Panc1 (cell line): ENCODE measurements around the gene CDC45. TPM values are rescaled to one million over a fixed set of nuclear protein-coding genes. Genes with fewer than 3 reads are reported as not detected.

ENCODE experiments used
- ATAC-seq: fragments of 200-7000 bp; cut with Tn5 transposase; 2 replicates; pipeline ENCODE4 v1.9.1; 2020; ENCODE audit warnings: mild to moderate bottlenecking, moderate library complexity
- BruUV-seq: library from RNA; stranded (reverse); fragments of 400-500 nt; replicated peaks from 2 replicates; lab custom pipeline; 2021; lab: Mats Ljungman, UMichigan
- CTCF ChIA-PET: fragments of 300-600 bp; sonication (Branson Sonifier 250); formaldehyde crosslinking; loops from one replicate; lab custom pipeline; 2022; ENCODE audit warnings: antibody characterized with exemption; lab: Charles Lee
- POLR2A ChIA-PET: fragments of 300-600 bp; sonication (Branson Sonifier 250); formaldehyde crosslinking; loops from one replicate; lab custom pipeline; 2022; ENCODE audit warnings: antibody characterized with exemption; lab: Charles Lee
- DNase-seq: peaks from one replicate; pipeline ENCODE4 v3.0.0-alpha.2; 2010; ENCODE audit warnings: low read depth, low spot score
- H3K27ac ChIP-seq: 2 replicates; pipeline ENCODE4 v1.5.1; 2011; ENCODE audit warnings: mild to moderate bottlenecking, low read length, inconsistent platforms
- H3K27me3 ChIP-seq: fragments of 200-500 bp; sonication (Bioruptor generic); 2 replicates; pipeline ENCODE4 v1.6.0; 2014; ENCODE audit warnings: low read length, inconsistent platforms; ENCODE audit not compliant: control insufficient read depth, insufficient read depth
- H3K36me3 ChIP-seq: fragments of 200-500 bp; sonication (Bioruptor generic); 2 replicates; pipeline ENCODE4 v1.5.1; 2014; ENCODE audit warnings: inconsistent platforms, mild to moderate bottlenecking, low read length, moderate library complexity; ENCODE audit not compliant: control insufficient read depth, insufficient read depth
- H3K4me1 ChIP-seq: 2 replicates; pipeline ENCODE4 v1.5.1; 2011; ENCODE audit warnings: inconsistent platforms, mild to moderate bottlenecking, low read length, moderate library complexity; ENCODE audit not compliant: control insufficient read depth, insufficient read depth
- H3K4me3 ChIP-seq, 2 experiments: 2 replicates each; pipeline ENCODE4 v1.5.1; 2011 to 2012; ENCODE audit warnings: low read depth in 2 of 2, low read length in 2 of 2, mild to moderate bottlenecking in 2 of 2, inconsistent platforms in 1 of 2, moderate library complexity in 1 of 2
- H3K9me3 ChIP-seq: fragments of 200-500 bp; sonication (Bioruptor generic); 2 replicates; pipeline ENCODE4 v1.5.1; 2014; ENCODE audit warnings: low read depth, mild to moderate bottlenecking, inconsistent platforms, low read length, moderate library complexity; ENCODE audit not compliant: control insufficient read depth, insufficient read depth
- POLR2AphosphoS5 ChIP-seq: IDR thresholded peaks from 2 replicates; pipeline ENCODE4 v1.6.1; 2012; ENCODE audit warnings: mild to moderate bottlenecking, low read depth, low read length, moderate library complexity
- SIN3A ChIP-seq: IDR thresholded peaks from 2 replicates; pipeline ENCODE4 v1.6.1; 2012; ENCODE audit warnings: low read depth, mild to moderate bottlenecking, low read length, moderate library complexity, borderline replicate concordance; ENCODE audit not compliant: insufficient read depth
- TCF7L2 ChIP-seq: IDR thresholded peaks from 2 replicates; pipeline ENCODE4 v1.6.1; 2011; ENCODE audit warnings: mild to moderate bottlenecking, low read depth, low read length, inconsistent platforms
- in situ Hi-C: cut with HindIII; loops from 2 replicates; pipeline ENCODE4 v1.10.0; 2016; ENCODE audit warnings: low sequenced_read_pairs, low pct_unique_long_range_greater_than_20kb
- intact Hi-C: fragments of 100-400 bp; cut with micrococcal nuclease; formaldehyde crosslinking; loops from one replicate; pipeline ENCODE4 v1.10.0; 2022; ENCODE audit not compliant: unreplicated experiment
- total RNA-seq: library from RNA; stranded (reverse); gene quantifications from one replicate; pipeline ENCODE4 v1.2.1, GENCODE V29; 2021; ENCODE audit not compliant: unreplicated experiment
- TF ChIP-seq, protein P1 (sequence below): fragments of 450-650 bp; IDR thresholded peaks from 2 replicates; pipeline ENCODE4 v1.5.1; 2017; ENCODE audit warnings: mild to moderate bottlenecking
- TF ChIP-seq, protein P2 (sequence below), 2 experiments: IDR thresholded peaks; 2 replicates each; pipeline ENCODE4 v1.6.1; 2011 to 2012; ENCODE audit warnings: low read depth in 2 of 2, control low read depth in 1 of 2, low read length in 1 of 2, mild to moderate bottlenecking in 1 of 2, moderate library complexity in 1 of 2; ENCODE audit not compliant: insufficient read depth in 1 of 2

The CDC45 gene
- total RNA-seq, 1 experiment from 2014 or later: 26.1 TPM

- ATAC-seq: no peak; the same call in 1 of the 2 replicates
- POLR2A ChIA-PET: no interaction called here
Observed at GRCh38 chr22:19568337-19569275, 88.9 kb downstream of the CDC45 start.

GRCh38 chr22:19569276-19569640 lies 89.5 kb downstream of the CDC45 start:
- no peaks in the 10 kb centered on the region for H3K27me3 ChIP-seq
- no peaks in the 10 kb centered on the region for H3K36me3 ChIP-seq
- no peak for ATAC-seq
- intact Hi-C loops: no loop called here
- H3K27ac ChIP-seq: no peak overlapping the region
- H3K9me3 ChIP-seq: no peaks in the 10 kb centered on the region
- BruUV-seq: no TSS peak
- in situ Hi-C loops: no loop called here
- no peak for TF ChIP-seq SIN3A
- TF ChIP-seq TCF7L2: no peak
- TF ChIP-seq, protein P1, sequence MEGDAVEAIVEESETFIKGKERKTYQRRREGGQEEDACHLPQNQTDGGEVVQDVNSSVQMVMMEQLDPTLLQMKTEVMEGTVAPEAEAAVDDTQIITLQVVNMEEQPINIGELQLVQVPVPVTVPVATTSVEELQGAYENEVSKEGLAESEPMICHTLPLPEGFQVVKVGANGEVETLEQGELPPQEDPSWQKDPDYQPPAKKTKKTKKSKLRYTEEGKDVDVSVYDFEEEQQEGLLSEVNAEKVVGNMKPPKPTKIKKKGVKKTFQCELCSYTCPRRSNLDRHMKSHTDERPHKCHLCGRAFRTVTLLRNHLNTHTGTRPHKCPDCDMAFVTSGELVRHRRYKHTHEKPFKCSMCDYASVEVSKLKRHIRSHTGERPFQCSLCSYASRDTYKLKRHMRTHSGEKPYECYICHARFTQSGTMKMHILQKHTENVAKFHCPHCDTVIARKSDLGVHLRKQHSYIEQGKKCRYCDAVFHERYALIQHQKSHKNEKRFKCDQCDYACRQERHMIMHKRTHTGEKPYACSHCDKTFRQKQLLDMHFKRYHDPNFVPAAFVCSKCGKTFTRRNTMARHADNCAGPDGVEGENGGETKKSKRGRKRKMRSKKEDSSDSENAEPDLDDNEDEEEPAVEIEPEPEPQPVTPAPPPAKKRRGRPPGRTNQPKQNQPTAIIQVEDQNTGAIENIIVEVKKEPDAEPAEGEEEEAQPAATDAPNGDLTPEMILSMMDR: no peak
- TF ChIP-seq, protein P2, sequence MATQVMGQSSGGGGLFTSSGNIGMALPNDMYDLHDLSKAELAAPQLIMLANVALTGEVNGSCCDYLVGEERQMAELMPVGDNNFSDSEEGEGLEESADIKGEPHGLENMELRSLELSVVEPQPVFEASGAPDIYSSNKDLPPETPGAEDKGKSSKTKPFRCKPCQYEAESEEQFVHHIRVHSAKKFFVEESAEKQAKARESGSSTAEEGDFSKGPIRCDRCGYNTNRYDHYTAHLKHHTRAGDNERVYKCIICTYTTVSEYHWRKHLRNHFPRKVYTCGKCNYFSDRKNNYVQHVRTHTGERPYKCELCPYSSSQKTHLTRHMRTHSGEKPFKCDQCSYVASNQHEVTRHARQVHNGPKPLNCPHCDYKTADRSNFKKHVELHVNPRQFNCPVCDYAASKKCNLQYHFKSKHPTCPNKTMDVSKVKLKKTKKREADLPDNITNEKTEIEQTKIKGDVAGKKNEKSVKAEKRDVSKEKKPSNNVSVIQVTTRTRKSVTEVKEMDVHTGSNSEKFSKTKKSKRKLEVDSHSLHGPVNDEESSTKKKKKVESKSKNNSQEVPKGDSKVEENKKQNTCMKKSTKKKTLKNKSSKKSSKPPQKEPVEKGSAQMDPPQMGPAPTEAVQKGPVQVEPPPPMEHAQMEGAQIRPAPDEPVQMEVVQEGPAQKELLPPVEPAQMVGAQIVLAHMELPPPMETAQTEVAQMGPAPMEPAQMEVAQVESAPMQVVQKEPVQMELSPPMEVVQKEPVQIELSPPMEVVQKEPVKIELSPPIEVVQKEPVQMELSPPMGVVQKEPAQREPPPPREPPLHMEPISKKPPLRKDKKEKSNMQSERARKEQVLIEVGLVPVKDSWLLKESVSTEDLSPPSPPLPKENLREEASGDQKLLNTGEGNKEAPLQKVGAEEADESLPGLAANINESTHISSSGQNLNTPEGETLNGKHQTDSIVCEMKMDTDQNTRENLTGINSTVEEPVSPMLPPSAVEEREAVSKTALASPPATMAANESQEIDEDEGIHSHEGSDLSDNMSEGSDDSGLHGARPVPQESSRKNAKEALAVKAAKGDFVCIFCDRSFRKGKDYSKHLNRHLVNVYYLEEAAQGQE (IDR thresholded peaks at IDR 0.05; ENCODE audit: insufficient read depth in 1 of 2, low read depth in 2 of 2, low read length in 1 of 2): no peak
- TF ChIP-seq POLR2AphosphoS5: no peak
- peaks cover 7% of the 10 kb centered on the region; the same call in 1 of the 2 replicates for H3K4me1 ChIP-seq
- POLR2A ChIA-PET: no interaction called here
- CTCF ChIA-PET: no interaction called here
- no peak for DNase-seq
- H3K4me3 ChIP-seq: no peak overlapping the region

More at GRCh38 chr22:19568337-19569275, 88.9 kb downstream of the CDC45 start:
- no peaks in the 10 kb centered on the region for H3K9me3 ChIP-seq
- no peaks in the 10 kb centered on the region for H3K27me3 ChIP-seq
- no peak for DNase-seq
- CTCF ChIA-PET: no interaction called here
- intact Hi-C loops (no loop called here), in situ Hi-C loops (no loop called here)
- BruUV-seq: no TSS peak
- H3K4me1 ChIP-seq: peaks cover 7% of the 10 kb centered on the region; the same call in 1 of the 2 replicates
- no peak overlapping the region for H3K4me3 ChIP-seq
- no peak overlapping the region for H3K27ac ChIP-seq
- no peak for TF ChIP-seq TCF7L2
- no peak for TF ChIP-seq SIN3A
- TF ChIP-seq, protein P2 (IDR thresholded peaks at IDR 0.05; ENCODE audit: insufficient read depth in 1 of 2, low read depth in 2 of 2, low read length in 1 of 2): no peak
- TF ChIP-seq POLR2AphosphoS5: no peak
- H3K36me3 ChIP-seq: no peaks in the 10 kb centered on the region
